ENCODE results near the gene NANOS1. TPM values are rescaled to one million over a fixed set of nuclear protein-coding genes. Genes with fewer than 3 reads are reported as not detected.

Gene NANOS1, protein sequence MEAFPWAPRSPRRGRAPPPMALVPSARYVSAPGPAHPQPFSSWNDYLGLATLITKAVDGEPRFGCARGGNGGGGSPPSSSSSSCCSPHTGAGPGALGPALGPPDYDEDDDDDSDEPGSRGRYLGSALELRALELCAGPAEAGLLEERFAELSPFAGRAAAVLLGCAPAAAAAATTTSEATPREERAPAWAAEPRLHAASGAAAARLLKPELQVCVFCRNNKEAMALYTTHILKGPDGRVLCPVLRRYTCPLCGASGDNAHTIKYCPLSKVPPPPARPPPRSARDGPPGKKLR
- polyA plus RNA-seq (2012; ENCODE audit: low read depth, missing spikeins): 1.1 TPM

DNA sequence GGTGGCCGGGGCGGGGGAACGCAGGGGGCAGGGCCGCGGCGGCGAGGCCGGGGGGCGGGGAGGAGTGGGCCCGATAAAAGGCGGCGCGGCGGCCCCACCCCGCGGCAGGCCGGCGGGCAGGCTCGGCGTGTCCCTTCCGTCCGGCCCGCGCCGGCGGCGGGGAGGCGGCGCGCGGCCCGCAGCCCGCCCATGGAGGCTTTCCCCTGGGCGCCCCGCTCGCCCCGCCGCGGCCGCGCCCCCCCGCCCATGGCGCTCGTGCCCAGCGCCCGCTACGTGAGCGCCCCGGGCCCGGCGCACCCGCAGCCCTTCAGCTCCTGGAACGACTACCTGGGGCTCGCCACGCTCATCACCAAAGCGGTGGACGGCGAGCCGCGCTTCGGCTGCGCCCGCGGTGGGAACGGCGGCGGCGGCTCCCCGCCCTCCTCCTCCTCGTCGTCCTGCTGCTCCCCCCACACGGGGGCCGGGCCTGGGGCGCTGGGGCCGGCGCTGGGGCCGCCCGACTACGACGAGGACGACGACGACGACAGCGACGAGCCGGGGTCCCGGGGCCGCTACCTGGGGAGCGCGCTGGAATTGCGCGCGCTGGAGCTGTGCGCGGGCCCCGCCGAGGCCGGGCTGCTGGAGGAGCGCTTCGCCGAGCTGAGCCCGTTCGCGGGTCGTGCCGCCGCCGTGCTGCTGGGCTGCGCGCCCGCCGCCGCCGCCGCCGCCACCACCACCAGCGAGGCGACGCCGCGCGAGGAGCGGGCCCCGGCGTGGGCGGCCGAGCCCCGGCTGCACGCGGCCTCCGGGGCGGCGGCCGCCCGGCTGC, at the start of gene NANOS1:
Gene NANOS1 (plus strand): TSS at position 102 of the 808 bp plus-strand sequence. CDS start 88 bp downstream, at position 190.
- DNase-seq (ENCODE audit: insufficient read length, low spot score): no peak
- FAIRE-seq: no peak
- no peak for TF ChIP-seq POLR2A (IDR thresholded peaks at IDR 0.05; ENCODE audit: low read depth, low read length)
- no peak for TF ChIP-seq POLR2AphosphoS5 (IDR thresholded peaks at IDR 0.05; ENCODE audit: low read depth, low read length)
- no peak for TF ChIP-seq TAF1 (IDR thresholded peaks at IDR 0.05; ENCODE audit: low read depth, low read length)

DNA sequence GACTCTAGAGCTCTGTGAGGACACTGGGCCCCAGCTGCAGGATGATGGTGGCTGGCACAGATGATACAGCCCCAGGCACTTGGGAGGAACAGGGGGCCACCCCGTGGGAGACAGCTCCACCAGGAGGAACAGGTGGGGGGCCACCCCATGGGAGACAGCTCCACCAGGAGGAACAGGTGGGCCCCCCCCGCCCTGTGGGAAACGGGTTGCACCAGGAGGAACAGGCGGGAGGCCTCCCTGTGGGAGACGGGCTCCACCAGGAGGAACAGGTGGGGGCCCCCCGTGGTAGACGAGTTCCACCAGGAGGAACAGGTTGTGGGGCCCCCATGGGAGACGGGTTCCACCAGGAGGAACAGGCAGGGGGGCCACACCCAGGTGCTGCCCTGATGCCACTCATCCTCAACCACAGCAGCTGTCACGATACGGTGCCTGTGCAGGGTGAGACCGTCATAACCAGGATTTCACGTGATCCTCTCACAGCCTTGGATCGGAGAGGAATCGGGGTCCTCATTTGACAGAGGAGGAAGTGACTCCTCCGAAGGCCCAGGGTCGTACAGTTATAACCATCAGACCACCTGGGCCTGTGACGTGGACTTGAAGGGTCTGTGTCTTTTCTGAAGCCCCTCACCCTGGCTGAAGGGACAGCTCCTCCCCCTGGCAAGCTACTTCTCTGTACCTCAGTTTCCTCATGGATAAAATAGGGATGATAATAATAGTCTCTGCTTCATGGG, 49.2 kb upstream of the NANOS1 start:
- FAIRE-seq: no peak
- DNase-seq (ENCODE audit: insufficient read length, low spot score): no peak
- TF ChIP-seq POLR2A (IDR thresholded peaks at IDR 0.05; ENCODE audit: low read depth, low read length): no peak
- no peak for TF ChIP-seq TAF1 (IDR thresholded peaks at IDR 0.05; ENCODE audit: low read depth, low read length)
- TF ChIP-seq PAX5 (IDR thresholded peaks at IDR 0.05; ENCODE audit: insufficient read depth, low read length, severe bottlenecking): no peak
- TF ChIP-seq POU2F2 (IDR thresholded peaks at IDR 0.05; ENCODE audit: low read depth, low read length): no peak
- TF ChIP-seq SPI1 (IDR thresholded peaks at IDR 0.05; ENCODE audit: low read depth, low read length): no peak
- TF ChIP-seq POLR2AphosphoS5 (IDR thresholded peaks at IDR 0.05; ENCODE audit: low read depth, low read length): no peak

DNA sequence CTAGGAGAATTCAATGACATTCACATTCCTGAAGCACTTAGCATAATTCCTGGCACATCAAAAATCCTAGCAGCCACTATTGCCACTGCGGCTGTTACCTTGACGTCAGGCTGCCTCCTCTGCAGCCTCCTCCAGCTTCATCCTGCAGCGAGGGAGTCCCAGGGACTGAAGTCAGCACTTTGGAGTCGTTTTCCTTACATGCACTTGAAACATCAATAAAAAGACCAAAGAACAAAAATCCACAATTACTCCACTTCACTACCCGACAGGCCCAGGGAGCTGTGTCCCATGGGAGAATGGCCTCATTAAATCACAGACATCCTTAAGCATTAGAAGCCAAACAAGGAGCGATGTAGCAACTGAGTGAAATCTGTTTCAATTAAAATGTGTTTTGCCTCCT, 48.6 kb upstream of the NANOS1 start:
- DNase-seq (ENCODE audit: insufficient read length, low spot score) (no peak), FAIRE-seq (no peak)
- TF ChIP-seq TAF1 (IDR thresholded peaks at IDR 0.05; ENCODE audit: low read depth, low read length) (no peak), POLR2A (IDR thresholded peaks at IDR 0.05; ENCODE audit: low read depth, low read length) (no peak), PAX5 (IDR thresholded peaks at IDR 0.05; ENCODE audit: insufficient read depth, low read length, severe bottlenecking) (no peak), POLR2AphosphoS5 (IDR thresholded peaks at IDR 0.05; ENCODE audit: low read depth, low read length) (no peak), POU2F2 (IDR thresholded peaks at IDR 0.05; ENCODE audit: low read depth, low read length) (no peak), SPI1 (IDR thresholded peaks at IDR 0.05; ENCODE audit: low read depth, low read length) (no peak)

DNA sequence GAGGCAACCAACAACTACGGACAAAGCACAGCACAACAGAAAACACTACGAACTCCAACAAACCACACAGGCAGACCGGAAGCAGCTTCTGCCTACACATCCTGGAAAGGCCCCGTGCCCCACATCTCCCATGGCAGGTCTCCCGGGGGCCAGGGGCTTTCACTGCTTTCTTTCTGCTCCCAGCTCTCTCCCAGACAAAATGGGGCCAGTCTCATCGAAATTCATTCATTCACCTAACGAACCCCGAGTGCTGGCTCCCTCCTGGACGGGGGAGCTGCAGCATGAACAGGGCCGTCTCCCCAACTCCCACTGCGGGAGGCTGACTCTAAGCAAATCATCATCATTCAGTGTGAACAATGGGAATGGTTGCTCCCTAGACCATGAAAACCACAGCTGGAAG, 47.6 kb upstream of the NANOS1 start:
- TF ChIP-seq SPI1 (IDR thresholded peaks at IDR 0.05; ENCODE audit: low read depth, low read length) (no peak), POU2F2 (IDR thresholded peaks at IDR 0.05; ENCODE audit: low read depth, low read length) (no peak), TAF1 (IDR thresholded peaks at IDR 0.05; ENCODE audit: low read depth, low read length) (no peak), POLR2AphosphoS5 (IDR thresholded peaks at IDR 0.05; ENCODE audit: low read depth, low read length) (no peak), POLR2A (IDR thresholded peaks at IDR 0.05; ENCODE audit: low read depth, low read length) (no peak), PAX5 (IDR thresholded peaks at IDR 0.05; ENCODE audit: insufficient read depth, low read length, severe bottlenecking) (no peak)
- FAIRE-seq: no peak

DNA sequence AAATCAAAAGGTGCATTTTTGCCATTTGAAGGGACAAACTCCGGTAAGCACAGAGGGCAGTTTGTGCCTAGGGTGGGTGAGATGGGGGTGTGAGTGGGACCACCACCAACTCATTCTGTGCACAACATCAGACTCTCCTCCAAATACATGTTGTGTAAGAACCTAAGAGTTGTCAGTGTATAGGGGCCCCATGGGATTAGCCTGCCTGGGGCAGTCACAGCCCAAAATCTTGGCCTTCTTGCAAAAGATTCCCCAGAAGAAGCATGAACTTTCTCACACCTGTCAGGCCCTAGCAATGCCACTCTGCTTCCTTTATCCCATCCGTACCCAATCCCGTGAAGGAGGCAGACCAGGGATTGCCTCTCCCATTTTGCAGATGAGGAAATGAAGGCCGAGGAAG, 47.1 kb upstream of the NANOS1 start:
- FAIRE-seq (no peak), DNase-seq (ENCODE audit: insufficient read length, low spot score) (no peak)
- no peak for TF ChIP-seq TAF1 (IDR thresholded peaks at IDR 0.05; ENCODE audit: low read depth, low read length)

More for the DNA sequence above, 47.6 kb upstream of the NANOS1 start:
- DNase-seq (ENCODE audit: insufficient read length, low spot score): no peak

DNA sequence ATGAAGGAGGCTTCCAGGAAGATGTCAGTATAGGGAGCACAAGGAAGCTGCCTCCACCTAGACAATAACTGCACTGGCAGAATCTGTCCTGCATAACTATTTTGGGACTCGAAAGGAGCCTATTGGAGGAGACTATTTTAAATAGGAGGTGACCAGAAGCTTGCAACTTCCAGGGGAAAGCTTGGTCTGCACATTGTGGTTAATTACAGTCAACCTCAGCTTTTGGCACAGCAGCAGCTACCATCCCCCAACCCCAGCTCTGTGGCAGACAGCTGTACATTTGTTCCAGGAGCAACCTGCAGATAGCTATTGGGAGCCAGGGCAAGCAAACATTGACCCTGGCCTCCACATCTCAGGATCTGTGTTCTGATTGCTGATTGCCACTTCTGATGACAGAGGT, 46.3 kb upstream of the NANOS1 start:
- FAIRE-seq (no peak), DNase-seq (ENCODE audit: insufficient read length, low spot score) (no peak)
- TF ChIP-seq TAF1 (IDR thresholded peaks at IDR 0.05; ENCODE audit: low read depth, low read length) (no peak), POLR2A (IDR thresholded peaks at IDR 0.05; ENCODE audit: low read depth, low read length) (no peak), POLR2AphosphoS5 (IDR thresholded peaks at IDR 0.05; ENCODE audit: low read depth, low read length) (no peak), SPI1 (IDR thresholded peaks at IDR 0.05; ENCODE audit: low read depth, low read length) (no peak)

DNA sequence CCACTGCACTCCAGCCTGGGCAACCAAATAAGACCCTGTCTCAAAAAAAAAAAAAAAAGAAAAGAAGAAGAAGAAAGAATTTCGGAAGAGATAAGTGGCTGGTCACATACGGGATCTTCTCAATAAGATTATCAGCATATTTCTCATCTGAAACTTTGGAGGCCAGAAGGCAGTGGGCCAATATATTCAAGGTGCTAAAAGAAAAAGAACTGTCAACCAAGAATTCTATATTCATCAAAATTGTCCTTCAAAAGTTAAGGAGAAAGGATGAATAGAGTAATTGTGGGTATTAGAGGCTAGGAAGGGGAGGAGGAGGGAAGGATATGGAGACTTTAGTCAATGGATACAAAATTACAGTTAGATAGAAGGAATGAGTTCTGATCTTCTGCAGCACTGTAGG, 43.9 kb upstream of the NANOS1 start:
- DNase-seq (ENCODE audit: insufficient read length, low spot score) (no peak), FAIRE-seq (no peak)
- TF ChIP-seq PAX5 (IDR thresholded peaks at IDR 0.05; ENCODE audit: insufficient read depth, low read length, severe bottlenecking): no peak
- no peak for TF ChIP-seq TAF1 (IDR thresholded peaks at IDR 0.05; ENCODE audit: low read depth, low read length)
- no peak for TF ChIP-seq POU2F2 (IDR thresholded peaks at IDR 0.05; ENCODE audit: low read depth, low read length)
- no peak for TF ChIP-seq POLR2AphosphoS5 (IDR thresholded peaks at IDR 0.05; ENCODE audit: low read depth, low read length)
- TF ChIP-seq POLR2A (IDR thresholded peaks at IDR 0.05; ENCODE audit: low read depth, low read length): no peak
- no peak for TF ChIP-seq SPI1 (IDR thresholded peaks at IDR 0.05; ENCODE audit: low read depth, low read length)

DNA sequence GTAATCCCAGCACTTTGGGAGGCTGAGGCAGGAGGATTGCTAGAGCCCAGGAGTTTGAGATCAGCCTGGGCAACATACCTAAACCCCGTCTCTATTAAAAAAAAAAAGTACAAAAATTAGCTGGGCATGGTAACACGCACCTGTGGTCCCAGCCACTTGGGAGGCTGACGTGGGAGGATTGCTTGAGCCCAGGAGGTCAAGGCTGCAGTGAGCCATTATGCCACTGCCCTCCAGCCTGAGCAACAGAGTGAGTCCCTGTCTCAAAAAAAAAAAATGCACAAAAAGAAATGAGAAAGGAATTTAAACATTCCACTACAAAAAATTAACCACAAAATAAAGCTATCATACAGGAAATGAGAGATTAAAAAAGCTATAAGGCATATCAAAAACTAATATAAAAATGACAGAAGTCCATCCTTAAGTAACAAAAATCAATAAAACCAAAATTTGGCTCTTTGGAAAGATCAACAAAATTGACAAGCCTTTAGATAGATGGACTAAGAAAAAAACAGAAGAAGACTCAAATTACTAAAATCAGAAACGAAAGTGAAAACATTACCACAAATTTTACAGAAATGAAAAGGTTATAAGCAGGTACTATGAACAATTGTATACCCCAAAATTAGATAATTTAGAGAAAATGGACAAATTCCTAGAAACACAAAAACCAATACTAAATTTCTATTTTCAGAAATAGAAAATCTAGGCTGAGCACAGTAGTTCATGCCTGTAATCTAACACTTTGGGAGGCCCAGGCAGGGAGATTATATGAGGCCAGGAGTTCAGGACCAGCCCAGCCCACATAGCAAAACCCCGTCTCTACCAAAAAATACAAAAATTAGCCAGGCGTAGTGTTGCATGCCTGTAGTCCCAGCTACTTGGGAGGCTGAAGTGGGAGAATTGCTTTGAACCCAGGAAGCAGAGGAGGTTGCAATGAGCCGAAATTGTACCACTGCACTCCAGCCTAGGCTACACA, 42.4 kb upstream of the NANOS1 start:
- DNase-seq (ENCODE audit: insufficient read length, low spot score): no peak
- TF ChIP-seq POLR2A (IDR thresholded peaks at IDR 0.05; ENCODE audit: low read depth, low read length) (no peak), PAX5 (IDR thresholded peaks at IDR 0.05; ENCODE audit: insufficient read depth, low read length, severe bottlenecking) (no peak), POLR2AphosphoS5 (IDR thresholded peaks at IDR 0.05; ENCODE audit: low read depth, low read length) (no peak), POU2F2 (IDR thresholded peaks at IDR 0.05; ENCODE audit: low read depth, low read length) (no peak), SPI1 (IDR thresholded peaks at IDR 0.05; ENCODE audit: low read depth, low read length) (no peak), TAF1 (IDR thresholded peaks at IDR 0.05; ENCODE audit: low read depth, low read length) (no peak)
- FAIRE-seq: peak; percentile 73
